ENCODE measurements around the gene TULP4. TPM values are rescaled to one million over a fixed set of nuclear protein-coding genes. Genes with fewer than 3 reads are reported as not detected.

Gene TULP4
- total and polyA plus RNA-seq, 2 of the 8 experiments (the other 6 are each of a cell fraction or from before 2014, with no cell fraction given): 7.7 to 51.6 TPM

DNA sequence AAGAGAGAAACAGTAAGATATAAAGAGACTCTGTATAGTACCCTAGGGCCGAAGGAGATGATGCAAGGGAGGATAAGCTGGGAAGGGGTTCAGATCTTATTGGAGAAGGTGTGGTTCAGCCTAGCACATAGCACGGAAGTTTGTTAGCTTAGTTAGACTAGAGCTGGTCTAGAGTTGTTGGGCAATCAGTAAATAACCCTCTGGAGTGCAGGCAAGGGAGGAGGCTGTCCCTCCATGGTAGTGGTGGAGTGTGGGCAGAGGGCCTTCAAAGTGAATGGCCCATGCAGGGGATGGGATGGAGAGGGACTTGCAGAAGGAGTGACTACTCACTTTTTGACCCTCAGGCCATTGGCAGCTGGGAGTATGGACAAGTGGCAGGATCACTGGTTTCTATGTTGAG, 20.0 kb downstream of the TULP4 start:
- Histone ChIP-seq H4K8ac (ENCODE audit: extremely low read depth, insufficient read depth, low read length) (no peak overlapping the region), H4K5ac (ENCODE audit: insufficient read length, low read depth, low read length) (no peak overlapping the region), H3K79me2 (ENCODE audit: control insufficient read depth in 1 of 2, insufficient read depth in 2 of 2, low read length in 2 of 2) (peaks cover 0 to 49% of the 10 kb centered on the region in 2 experiments; a peak in 3 of 4 replicates), H3K9ac (replicated peaks in 1 of 4; ENCODE audit: extremely low read depth in 1 of 4, low read depth in 3 of 4, low read length in 3 of 4) (no peak overlapping the region), H2BK120ac (replicated peaks; ENCODE audit: low read depth, low read length) (no peak overlapping the region), H3K14ac (ENCODE audit: insufficient read length) (no peak overlapping the region), H3K4me3 (ENCODE audit: extremely low read depth in 1 of 4, insufficient read depth in 2 of 4, low read depth in 3 of 4, low read length in 4 of 4) (no peak overlapping the region), H3K4me1 (replicated peaks in 1 of 4; ENCODE audit: control insufficient read depth in 3 of 4, insufficient read depth in 4 of 4, low read length in 3 of 4) (peaks cover 0 to 10% (median 10%) of the 10 kb centered on the region in 4 experiments; a peak in 4 of 7 replicates), H2BK5ac (ENCODE audit: low read depth, low read length) (no peak overlapping the region), H3K4ac (replicated peaks; ENCODE audit: insufficient read length, low read depth, low read length) (no peak overlapping the region), H2BK20ac (ENCODE audit: low read length) (no peak overlapping the region), H3K23me2 (ENCODE audit: low read depth, low read length) (no peaks in the 10 kb centered on the region), H2BK15ac (ENCODE audit: low read length) (no peak overlapping the region), H2AK5ac (ENCODE audit: low read depth, low read length) (no peak overlapping the region), H2BK12ac (ENCODE audit: low read depth, low read length) (no peak overlapping the region), H3K18ac (ENCODE audit: extremely low read depth, low read length) (no peak overlapping the region), H3K56ac (replicated peaks; ENCODE audit: insufficient read length, low read depth, low read length) (no peak overlapping the region), H3K27me3 (replicated peaks in 1 of 4; ENCODE audit: control insufficient read depth in 3 of 4, extremely low read depth in 1 of 4, insufficient read depth in 3 of 4, low read length in 3 of 4) (no peaks in the 10 kb centered on the region), H4K20me1 (replicated peaks in 1 of 2; ENCODE audit: control insufficient read depth in 1 of 2, insufficient read depth in 2 of 2, low read length in 2 of 2) (no peaks in the 10 kb centered on the region), H3K9me3 (ENCODE audit: insufficient read depth in 2 of 2, low read depth in 1 of 2, low read length in 1 of 2) (0 out of 4 replicates have a peak, but pooled peaks cover 4 to 8% of the 10 kb centered on the region in 2 experiments), H4K91ac (replicated peaks; ENCODE audit: insufficient read length, low read length) (no peak overlapping the region), H3K4me2 (ENCODE audit: insufficient read depth in 1 of 2, low read depth in 2 of 2, low read length in 2 of 2) (no peak overlapping the region), H3K79me1 (ENCODE audit: low read depth, low read length) (no peaks in the 10 kb centered on the region), H2AFZ (ENCODE audit: low read length) (no peak overlapping the region), H3K27ac (ENCODE audit: low read depth, low read length) (no peak overlapping the region), H3K23ac (ENCODE audit: insufficient read length) (no peak overlapping the region), H3K36me3 (ENCODE audit: control insufficient read depth in 2 of 4, insufficient read depth in 4 of 4, low read length in 3 of 4) (peaks cover 0 to 3% (median 0%) of the 10 kb centered on the region in 4 experiments; a peak in 1 of 8 replicates)
- TF ChIP-seq SUZ12 (IDR thresholded peaks at IDR 0.05; ENCODE audit: low read length) (no peak), EZH2 (IDR thresholded peaks at IDR 0.05; ENCODE audit: low read depth, low read length, severe bottlenecking) (no peak), JUND (IDR thresholded peaks at IDR 0.05; ENCODE audit: low read length) (no peak), KDM1A (IDR thresholded peaks at IDR 0.05; ENCODE audit: borderline replicate concordance, low read length) (no peak), ZNF274 (IDR thresholded peaks at IDR 0.05; ENCODE audit: borderline replicate concordance, extremely low read depth, low read length) (no peak), CBX8 (IDR thresholded peaks at IDR 0.05; ENCODE audit: borderline replicate concordance, low read depth, low read length) (no peak), CBX5 (IDR thresholded peaks at IDR 0.05; ENCODE audit: low read depth, low read length) (no peak), POLR2A (IDR thresholded peaks at IDR 0.05; ENCODE audit: control extremely low read depth in 1 of 2, low read depth in 2 of 2, low read length in 2 of 2) (no peak), PHF8 (conservative IDR thresholded peaks at IDR 0.05; ENCODE audit: low read depth, low read length) (no peak), SIN3A (conservative IDR thresholded peaks at IDR 0.05 in 1 of 2, IDR thresholded peaks at IDR 0.05 in 1 of 2; ENCODE audit: low read depth in 1 of 2, low read length in 2 of 2) (no peak), SIRT6 (IDR thresholded peaks at IDR 0.05; ENCODE audit: low read length) (no peak), TCF12 (IDR thresholded peaks at IDR 0.05; ENCODE audit: low read depth, low read length) (no peak), TAF7 (optimal IDR thresholded peaks at IDR 0.05; ENCODE audit: borderline replicate concordance, low read depth, low read length) (no peak), EGR1 (IDR thresholded peaks at IDR 0.05; ENCODE audit: borderline replicate concordance, low read depth, low read length) (no peak)
- ChIA-PET CTCF (ENCODE audit: partially characterized antibody) (interaction anchor here (1.0 to 1.4 kb wide), 2 partner anchors 11 to 51 kb away, joined by 3 to 5 read pairs; no protein-coding TSS in a partner anchor), POLR2A (ENCODE audit: partially characterized antibody) (no interaction called here)
- no peak for FAIRE-seq
- 88% methylated on average over 2 of the region's 2 CpGs; no CpG with 5 or more reads in 1 of the 2 experiments for WGBS, 2 experiments (ENCODE audit: extremely low coverage in 1 of 2, insufficient coverage in 1 of 2, insufficient read length in 1 of 2, insufficient replicate concordance in 2 of 2, low coverage in 1 of 2, low lambda C conversion rate in 2 of 2, missing lambda C conversion rate in 1 of 2)
- DNase-seq (ENCODE audit: low read depth in 1 of 2, low spot score in 2 of 2): no peak
